ENCODE results near the gene LPP.

- TF ChIP-seq CTCF (IDR thresholded peaks at IDR 0.05), result no peak
- TF ChIP-seq ZFX (IDR thresholded peaks at IDR 0.05; ENCODE audit: borderline replicate concordance), result no peak
Observed at GRCh38 chr3:188516515-188516914, 362.6 kb downstream of the LPP start.

All from 22Rv1 (cell line).